HEK293T (cell line): Measurements from ENCODE around the gene AGBL4.
"Not testable (repeated sequence)": the region's sequence is repeated elsewhere in the genome, so short reads cannot be mapped to it uniquely, and the experiment has no call there.

Source experiments
- CTCF ChIA-PET: fragments of 350-600 bp; formaldehyde crosslinking; extraction: SDS; loops from one replicate; lab custom pipeline; 2021; ENCODE audit warnings: antibody characterized with exemption, inconsistent platforms; lab: Yijun Ruan, JAX
- POLR2A ChIA-PET: fragments of 350-600 bp; formaldehyde crosslinking; extraction: SDS; loops from one replicate; lab custom pipeline; 2020; ENCODE audit warnings: antibody characterized with exemption, inconsistent platforms; lab: Yijun Ruan, JAX
- DNase-seq: peaks from one replicate; pipeline ENCODE4 v3.0.0; 2012; ENCODE audit warnings: mixed read lengths; ENCODE audit errors: extremely low spot score
- ARNT ChIP-seq: fragments of 450-650 bp; IDR thresholded peaks from 2 replicates; pipeline ENCODE4 v1.6.1; 2017; ENCODE audit warnings: mild to moderate bottlenecking
- BHLHE40 ChIP-seq: fragments of 450-650 bp; IDR thresholded peaks from 2 replicates; pipeline ENCODE4 v1.6.1; 2016; ENCODE audit warnings: mild to moderate bottlenecking, moderate library complexity, borderline replicate concordance
- CTBP1 ChIP-seq: fragments of 450-650 bp; IDR thresholded peaks from 2 replicates; pipeline ENCODE4 v1.6.1; 2016; ENCODE audit warnings: borderline replicate concordance
- ELF4 ChIP-seq: fragments of 450-650 bp; IDR thresholded peaks from 2 replicates; pipeline ENCODE4 v1.6.1; 2017; ENCODE audit warnings: antibody characterized with exemption
- FOXA1 ChIP-seq: fragments of 450-650 bp; IDR thresholded peaks from 2 replicates; pipeline ENCODE4 v1.6.1; 2016; ENCODE audit warnings: mild to moderate bottlenecking
- FOXK2 ChIP-seq: fragments of 450-650 bp; IDR thresholded peaks from 2 replicates; pipeline ENCODE4 v1.6.1; 2016; ENCODE audit warnings: mild to moderate bottlenecking
- FOXM1 ChIP-seq: fragments of 450-650 bp; IDR thresholded peaks from 2 replicates; pipeline ENCODE4 v1.6.1; 2017; ENCODE audit warnings: mild to moderate bottlenecking, borderline replicate concordance
- HDGF ChIP-seq: fragments of 450-650 bp; IDR thresholded peaks from 2 replicates; pipeline ENCODE4 v1.6.1; 2017; ENCODE audit warnings: antibody characterized with exemption, borderline replicate concordance
- L3MBTL2 ChIP-seq: fragments of 450-650 bp; conservative IDR thresholded peaks from 2 replicates; pipeline ENCODE4 v1.6.1; 2016; ENCODE audit warnings: mild to moderate bottlenecking
- LEF1 ChIP-seq: fragments of 450-650 bp; IDR thresholded peaks from 2 replicates; pipeline ENCODE4 v1.6.1; 2017; ENCODE audit warnings: mild to moderate bottlenecking, borderline replicate concordance
- NFRKB ChIP-seq: fragments of 450-650 bp; IDR thresholded peaks from 2 replicates; pipeline ENCODE4 v1.6.1; 2016; ENCODE audit warnings: mild to moderate bottlenecking, moderate library complexity
- PKNOX1 ChIP-seq: fragments of 450-650 bp; IDR thresholded peaks from 2 replicates; pipeline ENCODE4 v1.6.1; 2016
- SP1 ChIP-seq: fragments of 450-650 bp; IDR thresholded peaks from 2 replicates; pipeline ENCODE4 v1.6.1; 2017
- SUZ12 ChIP-seq: fragments of 450-650 bp; IDR thresholded peaks from 2 replicates; pipeline ENCODE4 v1.6.1; 2016; ENCODE audit warnings: mild to moderate bottlenecking
- TARDBP ChIP-seq: fragments of 450-650 bp; IDR thresholded peaks from 2 replicates; pipeline ENCODE4 v1.6.1; 2016
- ZNF384 ChIP-seq: fragments of 450-650 bp; IDR thresholded peaks from 2 replicates; pipeline ENCODE4 v1.6.1; 2016

Gene AGBL4

GRCh38 chr1:49842596-49842995 lies 181.2 kb downstream of the AGBL4 start:
- ChIA-PET CTCF (no interaction called here), POLR2A (no interaction called here)
- TF ChIP-seq ELF4 (no peak), FOXM1 (no peak), ARNT (no peak), CTBP1 (no peak), FOXK2 (no peak), TARDBP (no peak), BHLHE40 (no peak)
- DNase-seq: no peak

GRCh38 chr1:49841767-49842166 lies 182.0 kb downstream of the AGBL4 start:
- CTCF ChIA-PET: no interaction called here
- POLR2A ChIA-PET: no interaction called here

GRCh38 chr1:49824261-49824660 lies 199.5 kb downstream of the AGBL4 start:
- ChIA-PET CTCF (no interaction called here), POLR2A (no interaction called here)
- TF ChIP-seq ARNT (no peak), PKNOX1 (no peak), CTBP1 (no peak), L3MBTL2 (no peak), TARDBP (no peak), SUZ12 (no peak), NFRKB (no peak), SP1 (no peak), LEF1 (no peak), BHLHE40 (no peak), ELF4 (no peak), FOXA1 (no peak), HDGF (no peak)
- no peak for DNase-seq

More at GRCh38 chr1:49841767-49842166, 182.0 kb downstream of the AGBL4 start:
- TF ChIP-seq FOXK2 (no peak), FOXA1 (no peak), TARDBP (no peak), ELF4 (no peak), ARNT (no peak), NFRKB (no peak), LEF1 (no peak), ZNF384 (no peak), FOXM1 (no peak), PKNOX1 (no peak), CTBP1 (no peak)
- DNase-seq: no peak

- POLR2A ChIA-PET: no interaction called here
- DNase-seq: no peak
- CTCF ChIA-PET: no interaction called here
- TF ChIP-seq PKNOX1 (no peak), BHLHE40 (no peak), SUZ12 (no peak), HDGF (no peak), L3MBTL2 (no peak), FOXK2 (no peak), SP1 (no peak), NFRKB (no peak), LEF1 (no peak)
Measured at GRCh38 chr1:49817681-49818080, 206.1 kb downstream of the AGBL4 start.

- CTCF ChIA-PET, DNase-seq, POLR2A ChIA-PET: not testable (repeated sequence)
Measured at GRCh38 chr1:49787013-49787412, 236.7 kb downstream of the AGBL4 start.

- POLR2A ChIA-PET: no interaction called here
- TF ChIP-seq SP1 (no peak), NFRKB (no peak), HDGF (no peak), FOXK2 (no peak), LEF1 (no peak), ZNF384 (no peak), FOXM1 (no peak), CTBP1 (no peak), ELF4 (no peak), SUZ12 (no peak), L3MBTL2 (no peak), ARNT (no peak), BHLHE40 (no peak), PKNOX1 (no peak), TARDBP (no peak), FOXA1 (no peak)
- CTCF ChIA-PET: no interaction called here
- no peak for DNase-seq
Measured at GRCh38 chr1:49765034-49765433, 258.7 kb downstream of the AGBL4 start.

GRCh38 chr1:49738118-49738517 lies 285.6 kb downstream of the AGBL4 start:
- CTCF ChIA-PET, POLR2A ChIA-PET, DNase-seq: not testable (repeated sequence)
